HG02840 (cell line): ENCODE data around the gene UGT1A6.
"Not testable (repeated sequence)": the region's sequence is repeated elsewhere in the genome, so short reads cannot be mapped to it uniquely, and the experiment has no call there.

ENCODE experiments used
- ATAC-seq: cut with Tn5 transposase; IDR thresholded peaks from one replicate; pipeline ENCODE4 v1.9.1; 2021; ENCODE audit warnings: mild to moderate bottlenecking, moderate library complexity, moderate number of reproducible peaks; ENCODE audit not compliant: unreplicated experiment, low FRiP score

UGT1A6 gene

DNA sequence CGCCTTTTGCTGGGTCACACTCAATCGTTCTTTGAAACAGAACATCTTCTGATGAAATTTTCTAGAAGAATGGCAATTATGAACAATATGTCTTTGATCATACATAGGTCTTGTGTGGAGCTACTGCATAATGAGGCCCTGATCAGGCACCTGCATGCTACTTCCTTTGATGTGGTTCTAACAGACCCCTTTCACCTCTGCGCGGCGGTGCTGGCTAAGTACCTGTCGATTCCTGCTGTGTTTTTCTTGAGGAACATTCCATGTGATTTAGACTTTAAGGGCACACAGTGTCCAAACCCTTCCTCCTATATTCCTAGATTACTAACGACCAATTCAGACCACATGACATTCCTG, 20.5 kb downstream of the UGT1A6 start:
- ATAC-seq, result no peak

DNA sequence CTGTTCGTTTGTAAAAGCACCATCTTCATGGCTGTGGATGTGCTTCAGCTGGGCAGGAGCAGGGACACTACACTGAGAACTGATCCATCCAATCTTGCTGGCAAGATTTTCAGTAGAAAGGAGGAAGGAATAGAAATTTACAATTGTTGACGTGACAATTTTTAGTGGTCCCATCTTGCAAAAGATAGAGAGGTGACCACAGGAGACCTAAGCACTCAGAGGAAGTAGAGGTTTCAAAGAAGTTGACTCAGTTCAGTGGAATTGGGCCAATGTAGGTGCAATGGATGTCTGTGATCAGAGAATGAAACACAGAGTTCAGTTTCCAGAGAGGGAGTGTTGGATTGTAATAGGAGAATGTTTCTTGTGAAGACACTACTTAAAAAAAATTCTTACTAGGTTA, 21.4 kb downstream of the UGT1A6 start:
- ATAC-seq, result no peak

DNA sequence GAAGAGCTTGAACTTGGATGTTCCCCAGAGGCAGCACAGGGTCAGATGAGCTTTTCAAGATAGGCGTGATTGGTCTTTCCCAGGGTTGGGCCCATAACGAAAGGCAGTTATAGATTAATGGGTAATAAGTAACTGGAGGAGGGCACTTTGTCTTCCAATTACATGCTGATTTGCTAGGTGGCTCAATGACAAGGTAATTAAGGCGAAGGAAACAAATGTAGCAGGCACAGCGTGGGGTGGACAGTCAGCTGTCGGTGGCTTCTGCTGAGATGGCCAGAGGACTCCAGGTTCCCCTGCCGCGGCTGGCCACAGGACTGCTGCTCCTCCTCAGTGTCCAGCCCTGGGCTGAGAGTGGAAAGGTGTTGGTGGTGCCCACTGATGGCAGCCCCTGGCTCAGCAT, 25.9 kb downstream of the UGT1A6 start, which contains the start of gene UGT1A4:
Gene UGT1A4, plus strand, starts transcription at position 185 of the 400 bp plus-strand sequence. Its CDS starts 85 bp downstream, at position 270.
- ATAC-seq, result no peak

DNA sequence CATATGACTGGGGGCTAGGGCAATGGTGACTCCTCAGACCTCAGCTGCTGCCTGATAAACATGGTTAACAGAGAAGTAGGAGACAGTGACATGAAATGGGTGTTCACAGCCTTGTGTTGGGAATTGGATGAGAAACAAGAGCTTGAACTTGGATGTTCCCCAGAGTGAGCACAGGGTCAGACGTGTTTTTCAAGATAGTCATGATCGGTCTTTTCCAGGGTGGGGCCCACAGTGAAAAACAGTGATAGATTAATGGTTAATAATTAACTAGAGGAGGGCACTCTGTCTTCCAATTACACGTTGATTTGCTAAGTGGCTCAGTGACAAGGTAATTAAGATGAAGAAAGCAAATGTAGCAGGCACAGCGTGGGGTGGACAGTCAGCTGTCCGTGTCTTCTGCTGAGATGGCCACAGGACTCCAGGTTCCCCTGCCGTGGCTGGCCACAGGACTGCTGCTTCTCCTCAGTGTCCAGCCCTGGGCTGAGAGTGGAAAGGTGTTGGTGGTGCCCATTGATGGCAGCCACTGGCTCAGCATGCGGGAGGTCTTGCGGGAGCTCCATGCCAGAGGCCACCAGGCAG, 36.1 kb downstream of the UGT1A6 start, which contains the start of gene UGT1A3:
Gene UGT1A3, plus strand, starts transcription at position 320 of the 579 bp plus-strand sequence. Its CDS starts 85 bp downstream, at position 405.
- ATAC-seq, result no peak

DNA sequence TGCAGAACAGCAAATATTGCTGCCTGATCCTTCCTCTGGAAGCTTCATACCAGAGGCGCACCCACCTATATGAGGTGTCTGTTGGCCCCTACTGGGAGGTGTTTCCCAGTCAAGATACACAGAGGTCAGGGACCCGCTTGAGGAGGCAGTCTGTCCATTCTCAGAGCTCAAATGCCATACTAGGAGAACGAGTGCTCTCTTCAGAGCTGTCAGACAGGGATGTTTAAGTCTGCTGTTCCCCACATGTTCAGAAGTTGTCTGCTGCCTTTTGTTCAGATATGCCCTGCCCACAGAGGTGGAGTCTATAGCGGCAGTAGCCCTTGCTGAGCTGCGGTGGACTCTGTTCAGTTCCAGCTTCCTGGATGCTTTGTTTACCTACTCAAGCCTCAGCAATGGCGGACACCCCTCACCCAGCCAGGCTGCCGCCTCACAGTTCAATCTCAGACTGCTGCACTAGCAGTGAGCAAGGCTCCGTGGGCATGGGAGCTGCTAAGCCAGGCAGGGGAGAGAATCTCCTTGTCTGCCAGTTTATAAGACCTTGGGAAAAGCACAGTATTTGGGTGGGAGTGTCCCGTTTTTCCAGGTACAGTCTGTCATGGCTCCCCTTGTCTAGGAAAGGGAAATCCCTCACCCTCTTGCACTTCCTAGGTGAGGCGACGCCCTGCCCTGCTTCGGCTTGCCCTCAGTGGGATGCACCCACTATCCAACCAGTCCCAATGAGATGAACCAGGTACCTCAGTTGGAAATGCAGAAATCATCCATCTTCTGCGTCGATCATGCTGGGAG, 44.4 kb downstream of the UGT1A6 start:
- not testable (repeated sequence) for ATAC-seq

DNA sequence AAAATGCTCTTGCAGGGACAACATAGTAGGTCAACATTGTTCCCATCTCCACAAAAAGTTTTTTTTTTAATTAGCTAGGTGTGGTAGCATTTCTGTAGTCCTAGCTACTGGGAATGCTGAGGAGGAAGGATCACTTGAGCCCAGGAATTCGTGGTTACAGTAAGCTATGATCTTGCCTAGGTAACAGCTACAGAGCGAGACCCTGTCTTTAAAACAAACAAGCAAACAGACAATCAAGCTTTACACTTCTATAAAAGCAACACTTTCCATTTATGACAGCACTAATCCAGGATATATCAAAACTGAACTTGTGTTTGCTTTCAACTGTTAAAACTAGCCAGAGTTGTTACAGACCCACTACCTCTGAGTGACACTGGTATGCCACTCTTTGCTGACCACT, 48.2 kb downstream of the UGT1A6 start:
- no peak for ATAC-seq

DNA sequence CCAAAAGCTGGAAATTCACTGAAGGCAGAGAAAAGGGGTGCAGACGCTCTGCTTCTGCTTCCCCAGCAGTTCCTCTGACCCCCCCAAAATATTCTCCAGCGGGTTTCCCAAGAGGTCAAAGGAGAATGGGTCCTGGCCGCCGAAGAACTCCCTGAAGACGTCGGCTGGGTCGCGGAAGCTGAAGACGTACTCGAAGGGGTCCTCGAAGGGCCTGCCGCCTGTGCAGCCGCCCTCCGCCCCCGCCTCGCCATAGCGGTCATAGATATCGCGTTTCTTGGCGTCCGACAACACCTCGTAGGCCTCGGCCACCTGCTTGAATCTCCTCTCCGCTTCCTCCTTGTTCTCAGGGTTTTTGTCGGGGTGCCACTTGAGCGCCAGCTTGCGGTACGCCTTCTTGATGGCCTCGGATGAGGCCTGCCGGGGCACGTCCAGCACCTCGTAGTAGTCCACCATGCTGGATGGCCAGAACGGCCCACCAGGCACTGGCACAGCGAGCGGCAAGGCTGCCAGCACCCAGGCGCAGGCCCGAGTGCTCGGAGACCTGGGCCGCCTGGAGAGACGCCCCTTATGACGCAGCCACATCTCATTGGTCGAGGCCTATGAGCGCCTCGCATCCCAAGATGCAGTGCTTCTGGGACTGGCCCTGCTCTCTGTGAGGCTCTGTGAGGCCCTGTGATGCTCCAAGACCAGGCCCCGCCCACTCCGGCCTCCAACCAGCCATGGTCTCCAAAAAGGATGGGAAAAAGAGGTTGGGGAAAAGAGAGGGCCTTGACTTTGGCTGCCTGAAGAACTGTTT, 51.0 kb downstream of the UGT1A6 start:
- no peak for ATAC-seq

DNA sequence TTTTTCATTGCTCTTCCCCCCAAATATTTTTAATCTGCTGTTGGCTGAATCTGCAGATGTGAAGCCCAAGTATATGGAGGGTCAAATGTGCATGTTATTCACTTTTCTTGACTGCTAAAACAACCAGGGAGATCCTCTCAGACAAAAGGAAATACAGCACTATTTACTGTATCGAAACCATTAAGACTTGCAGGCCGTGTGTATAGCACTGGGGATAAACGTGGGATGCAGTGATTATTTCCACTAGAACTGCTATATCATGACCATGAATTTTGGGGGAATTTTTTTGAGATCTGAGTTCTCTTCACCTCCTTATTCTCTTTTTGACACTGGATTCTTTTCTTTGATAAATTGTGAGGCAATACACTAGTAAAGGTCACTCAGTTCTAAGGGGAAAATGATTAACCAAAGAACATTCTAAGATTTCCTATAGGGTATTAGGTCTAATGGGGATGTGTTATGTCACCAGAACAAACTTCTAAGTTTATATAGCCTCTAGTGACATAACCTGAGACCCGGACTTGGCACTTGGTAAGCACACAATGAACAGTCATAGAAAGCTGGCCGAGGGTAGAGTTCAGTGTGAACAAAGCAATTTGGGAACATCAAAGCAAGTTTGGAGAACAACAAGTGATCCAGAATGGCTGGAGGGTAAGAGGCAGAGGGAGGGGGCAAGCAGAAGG, 52.5 kb downstream of the UGT1A6 start:
- ATAC-seq, result no peak

DNA sequence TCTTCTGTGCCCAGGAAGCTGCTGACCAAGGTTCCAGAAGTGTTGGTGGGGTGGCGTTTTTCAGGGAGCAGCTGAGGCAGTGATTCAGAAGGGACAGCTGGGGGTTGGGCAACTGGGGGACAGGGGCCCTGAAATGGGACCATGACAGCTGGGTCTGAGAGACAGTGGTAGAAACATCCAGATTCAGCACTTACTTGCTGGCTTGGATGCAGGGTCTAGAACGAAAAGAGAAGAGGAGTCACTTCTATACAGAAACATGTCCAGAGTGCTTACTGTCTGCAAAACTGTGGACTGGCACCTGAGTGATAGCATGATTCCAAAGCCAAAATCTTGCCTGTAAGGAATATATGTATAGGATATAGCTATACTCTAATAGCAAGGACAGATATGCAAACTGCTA, 53.1 kb downstream of the UGT1A6 start:
- not testable (repeated sequence) for ATAC-seq

DNA sequence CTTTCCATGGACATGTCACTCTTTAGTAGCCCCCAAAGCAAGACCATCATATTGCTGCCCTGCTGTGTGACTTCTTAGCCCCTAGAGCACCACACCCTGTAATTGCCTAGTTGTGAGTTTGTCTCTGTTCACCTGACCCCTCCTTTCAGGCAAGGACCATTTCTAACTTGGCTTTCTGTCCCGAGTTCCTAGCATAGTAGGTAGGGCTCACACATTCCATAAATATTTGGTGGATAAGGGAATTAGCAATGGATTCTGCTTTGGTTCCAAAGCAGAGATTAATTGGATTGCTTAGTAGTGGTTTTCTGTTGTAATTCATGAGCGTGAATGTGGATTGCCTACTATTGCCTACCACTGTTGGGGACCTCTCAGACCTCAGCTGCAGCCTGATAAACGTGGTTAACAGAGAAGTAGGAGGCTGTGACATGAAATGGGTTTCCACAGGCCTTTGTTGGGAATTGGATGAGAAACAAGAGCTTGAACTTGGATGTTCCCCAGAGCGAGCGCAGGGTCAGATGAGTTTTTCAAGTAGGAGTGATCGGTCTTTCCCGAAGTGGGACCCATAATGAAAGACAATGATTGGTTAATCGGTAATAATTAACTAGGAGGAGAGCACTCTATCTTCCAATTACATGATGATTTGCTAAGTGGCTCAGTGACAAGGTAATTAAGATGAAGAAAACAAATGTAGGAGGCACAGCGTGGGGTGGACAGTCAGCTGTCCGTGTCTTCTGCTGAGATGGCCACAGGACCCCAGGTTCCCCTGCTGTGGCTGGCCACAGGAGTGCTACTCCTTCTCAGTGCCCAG, 54.0 kb downstream of the UGT1A6 start:
- no peak for ATAC-seq

DNA sequence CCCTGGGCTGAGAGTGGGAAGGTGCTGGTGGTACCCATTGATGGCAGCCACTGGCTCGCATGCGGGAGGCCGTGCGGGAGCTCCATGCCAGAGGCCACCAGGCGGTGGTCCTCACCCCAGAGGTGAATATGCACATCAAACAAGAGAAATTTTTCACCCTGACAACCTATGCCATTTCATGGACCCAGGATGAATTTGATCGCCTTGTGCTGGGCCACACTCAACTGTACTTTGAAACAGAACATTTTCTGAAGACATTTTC, 54.5 kb downstream of the UGT1A6 start:
- no peak for ATAC-seq

DNA sequence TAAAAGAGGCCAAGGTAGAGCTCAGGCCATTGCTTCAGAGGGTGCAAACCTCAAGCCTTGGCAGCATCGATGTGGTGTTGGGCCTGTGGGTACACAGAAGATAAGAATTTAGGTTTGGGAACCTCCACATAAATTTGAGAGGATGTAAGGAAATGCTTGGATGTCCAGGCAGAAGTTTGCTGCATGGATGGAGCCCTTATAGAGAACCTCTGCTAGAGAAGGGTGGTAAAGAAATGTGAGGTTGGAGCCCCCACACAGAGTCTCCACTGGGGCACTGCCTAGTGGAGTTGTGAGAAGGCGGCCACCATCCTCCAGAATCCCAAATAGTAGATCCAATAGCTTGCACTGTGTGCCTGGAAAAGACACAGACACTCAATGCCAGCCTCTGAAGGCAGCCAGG, 58.0 kb downstream of the UGT1A6 start:
- not testable (repeated sequence) for ATAC-seq

DNA sequence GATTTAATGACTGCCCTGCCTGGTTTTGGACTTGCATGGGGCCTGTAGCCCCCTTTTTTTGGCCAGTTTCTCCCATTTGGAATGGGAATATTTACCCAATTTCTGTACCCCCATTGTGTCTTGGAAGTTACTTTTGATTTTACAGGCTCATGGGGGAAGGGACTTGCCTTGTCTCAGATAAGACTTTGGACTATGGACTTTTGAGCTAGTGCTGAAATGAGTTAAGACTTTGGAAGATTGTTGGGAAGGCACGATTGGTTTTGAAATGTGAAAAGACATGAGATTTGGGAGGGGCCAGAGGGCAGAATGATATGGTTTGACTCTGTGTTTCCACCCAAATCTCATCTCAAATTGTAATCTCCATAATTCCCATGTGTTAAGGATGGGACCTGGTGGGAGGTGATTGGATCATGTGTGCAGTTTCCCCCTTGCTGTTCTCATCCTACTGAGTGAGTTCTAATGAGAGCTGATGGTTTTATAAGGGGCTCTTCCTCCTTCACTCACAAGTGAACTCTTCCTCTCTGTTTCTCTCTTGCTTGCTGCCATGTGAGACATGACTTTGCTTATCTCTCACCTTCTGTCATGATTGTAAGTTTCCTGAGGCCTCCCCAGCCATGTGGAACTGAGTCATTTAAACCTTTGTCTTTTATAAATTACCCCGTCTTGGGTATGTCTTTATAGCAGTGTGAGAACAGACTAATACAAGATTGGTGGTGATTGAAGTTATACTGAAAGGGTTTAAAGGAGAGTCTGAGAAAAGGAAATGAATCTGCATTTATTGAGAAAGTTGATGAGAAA, 58.7 kb downstream of the UGT1A6 start:
- ATAC-seq, result not testable (repeated sequence)

DNA sequence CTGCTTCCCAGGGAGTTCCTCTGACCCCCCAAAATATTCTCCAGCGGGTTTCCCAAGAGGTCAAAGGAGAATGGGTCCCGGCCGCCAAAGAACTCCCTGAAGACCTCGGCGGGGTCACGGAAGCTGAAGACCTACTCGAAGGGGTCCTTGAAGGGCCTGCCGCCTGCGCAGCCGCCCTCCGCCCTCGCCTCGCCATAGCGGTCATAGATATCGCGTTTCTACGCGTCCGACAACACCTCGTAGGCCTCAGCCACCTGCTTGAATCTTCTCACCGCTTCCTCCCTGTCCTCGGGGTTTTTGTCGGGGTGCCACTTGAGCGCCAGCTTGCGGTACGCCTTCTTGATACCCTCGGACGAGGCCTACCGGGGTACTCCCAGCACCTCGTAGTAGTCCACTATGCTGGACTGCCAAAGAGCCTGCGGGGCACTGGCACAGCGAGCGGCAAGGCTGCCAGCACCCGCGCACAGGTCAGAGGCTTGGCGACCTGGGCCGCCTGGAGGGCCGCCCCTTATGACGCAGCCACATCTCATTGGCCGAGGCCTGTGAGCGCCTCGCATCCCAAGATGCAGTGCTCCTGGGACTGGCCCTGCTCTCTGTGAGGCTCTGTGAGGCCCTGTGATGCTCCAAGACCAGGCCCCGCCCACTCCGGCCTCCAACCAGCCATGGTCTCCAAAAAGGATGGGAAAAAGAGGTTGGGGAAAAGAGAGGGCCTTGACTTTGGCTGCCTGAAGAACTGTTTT, 62.4 kb downstream of the UGT1A6 start:
- no peak for ATAC-seq

DNA sequence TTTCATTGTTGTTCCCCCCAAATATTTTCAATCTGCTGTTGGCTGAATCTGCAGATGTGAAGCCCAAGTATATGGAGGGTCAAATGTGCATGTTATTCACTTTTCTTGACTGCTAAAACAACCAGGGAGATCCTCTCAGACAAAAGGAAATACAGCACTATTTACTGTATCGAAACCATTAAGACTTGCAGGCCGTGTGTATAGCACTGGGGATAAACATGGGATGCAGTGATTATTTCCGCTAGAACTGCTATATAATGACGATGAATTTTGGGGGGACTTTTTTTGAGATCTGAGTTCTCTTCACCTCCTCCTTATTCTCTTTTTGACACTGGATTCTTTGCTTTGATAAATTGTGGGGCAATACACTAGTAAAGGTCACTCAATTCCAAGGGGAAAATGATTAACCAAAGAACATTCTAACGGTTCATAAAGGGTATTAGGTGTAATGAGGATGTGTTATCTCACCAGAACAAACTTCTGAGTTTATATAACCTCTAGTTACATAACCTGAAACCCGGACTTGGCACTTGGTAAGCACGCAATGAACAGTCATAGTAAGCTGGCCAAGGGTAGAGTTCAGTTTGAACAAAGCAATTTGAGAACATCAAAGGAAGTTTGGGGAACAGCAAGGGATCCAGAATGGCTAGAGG, 63.9 kb downstream of the UGT1A6 start:
- no peak for ATAC-seq

DNA sequence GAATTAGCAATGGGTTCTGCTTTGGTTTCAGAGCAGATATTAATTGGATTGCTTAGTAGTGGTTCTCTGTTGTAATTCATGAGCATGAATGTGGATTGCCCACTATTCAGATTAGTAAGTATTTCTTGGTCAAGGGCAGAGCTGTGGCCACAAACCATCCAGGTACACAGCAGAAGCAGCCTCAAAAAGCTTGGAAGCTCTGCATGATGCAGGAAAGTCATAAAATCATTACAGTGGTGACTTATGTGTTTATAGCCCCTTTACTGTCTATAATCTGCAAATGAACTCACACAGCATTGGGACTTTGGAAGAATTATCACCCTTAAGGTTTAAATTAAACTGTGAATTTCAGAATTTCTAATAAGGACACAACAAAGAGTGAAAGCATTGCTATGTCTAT, 65.5 kb downstream of the UGT1A6 start:
- no peak for ATAC-seq

DNA sequence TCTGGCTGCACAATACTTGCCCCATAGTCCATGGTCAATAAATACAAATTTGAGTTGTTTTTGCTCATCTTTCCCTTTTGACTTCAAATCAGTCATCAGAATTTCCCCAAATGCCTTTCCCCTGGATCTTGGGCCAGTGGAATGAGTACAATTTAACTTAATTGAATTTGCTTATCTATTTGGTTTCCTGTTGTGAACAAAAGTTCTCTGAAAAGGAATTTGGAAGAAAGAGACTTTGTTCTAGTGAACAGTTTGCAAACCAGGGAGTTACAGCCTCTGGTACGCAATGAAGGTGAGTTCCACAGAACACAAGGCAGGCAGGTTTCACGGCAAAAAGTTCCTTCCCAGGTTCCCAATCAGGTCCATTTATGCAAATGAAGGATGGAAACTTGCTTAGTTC, 66.2 kb downstream of the UGT1A6 start:
- no peak for ATAC-seq

DNA sequence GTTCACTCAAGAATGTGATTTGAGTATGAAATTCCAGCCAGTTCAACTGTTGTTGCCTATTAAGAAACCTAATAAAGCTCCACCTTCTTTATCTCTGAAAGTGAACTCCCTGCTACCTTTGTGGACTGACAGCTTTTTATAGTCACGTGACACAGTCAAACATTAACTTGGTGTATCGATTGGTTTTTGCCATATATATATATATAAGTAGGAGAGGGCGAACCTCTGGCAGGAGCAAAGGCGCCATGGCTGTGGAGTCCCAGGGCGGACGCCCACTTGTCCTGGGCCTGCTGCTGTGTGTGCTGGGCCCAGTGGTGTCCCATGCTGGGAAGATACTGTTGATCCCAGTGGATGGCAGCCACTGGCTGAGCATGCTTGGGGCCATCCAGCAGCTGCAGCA, 67.4 kb downstream of the UGT1A6 start, which contains the start of gene UGT1A1:
Gene UGT1A1, plus strand, starts transcription at position 228 of the 400 bp plus-strand sequence. Its CDS starts 18 bp downstream, at position 246.
- ATAC-seq, result no peak
